GM18907 (cell line): ENCODE data around the gene NLRP1.
A peak's percentile ranks its signal among the peaks of the same experiment; 100 is the strongest.

ENCODE experiments used
- ATAC-seq: cut with Tn5 transposase; IDR thresholded peaks from one replicate; pipeline ENCODE4 v1.9.1; 2021; ENCODE audit warnings: mild to moderate bottlenecking, moderate library complexity; ENCODE audit not compliant: unreplicated experiment

The NLRP1 gene

DNA sequence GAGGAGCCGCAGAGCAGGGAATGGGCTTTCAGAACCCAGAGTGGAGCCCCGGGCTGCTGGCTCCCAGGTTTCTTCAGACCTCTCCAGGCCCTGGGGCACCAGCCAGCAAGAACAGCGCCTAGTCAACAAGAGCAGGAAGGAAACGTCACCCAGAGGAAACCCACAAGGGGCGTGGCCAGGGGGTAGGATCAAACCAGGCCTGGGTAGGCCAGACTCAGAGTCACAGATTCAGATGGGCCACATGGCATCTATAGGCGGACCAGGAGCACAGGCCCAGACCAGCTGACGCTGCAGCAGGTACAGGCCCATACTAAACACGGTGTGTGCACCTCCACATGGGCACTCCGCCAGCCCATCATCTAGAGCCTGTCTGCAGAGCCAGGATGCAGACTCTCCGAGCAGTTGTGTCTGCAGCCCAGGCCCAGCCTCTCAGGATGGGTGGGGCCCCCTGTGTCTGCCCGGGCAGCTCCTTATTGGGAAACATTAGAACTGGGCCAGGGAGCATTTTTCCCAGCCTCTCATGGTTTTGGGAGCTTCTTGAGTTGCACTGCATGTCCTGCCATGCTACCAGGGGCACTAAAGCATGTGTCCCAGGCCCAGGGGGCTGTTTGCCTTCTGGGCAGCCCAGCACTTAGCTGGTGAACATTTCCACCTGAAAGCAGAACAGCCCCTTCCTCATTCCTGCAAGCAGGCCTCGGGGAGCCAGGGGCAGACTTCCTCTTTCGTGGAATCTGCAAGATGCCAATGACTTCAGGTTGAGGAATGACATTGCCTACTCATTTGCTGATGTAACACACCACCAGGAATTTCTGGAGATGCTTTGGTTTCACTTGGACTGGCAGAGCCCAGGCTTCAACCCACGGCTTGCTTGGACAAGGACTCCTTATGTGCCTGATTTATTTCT is at the start of gene NLRP1:
TSS of gene NLRP1 (minus strand) at position 127 of the 904 bp plus-strand sequence. CDS start 552 bp downstream, outside the sequence.
- peak; percentile 88 for ATAC-seq

DNA sequence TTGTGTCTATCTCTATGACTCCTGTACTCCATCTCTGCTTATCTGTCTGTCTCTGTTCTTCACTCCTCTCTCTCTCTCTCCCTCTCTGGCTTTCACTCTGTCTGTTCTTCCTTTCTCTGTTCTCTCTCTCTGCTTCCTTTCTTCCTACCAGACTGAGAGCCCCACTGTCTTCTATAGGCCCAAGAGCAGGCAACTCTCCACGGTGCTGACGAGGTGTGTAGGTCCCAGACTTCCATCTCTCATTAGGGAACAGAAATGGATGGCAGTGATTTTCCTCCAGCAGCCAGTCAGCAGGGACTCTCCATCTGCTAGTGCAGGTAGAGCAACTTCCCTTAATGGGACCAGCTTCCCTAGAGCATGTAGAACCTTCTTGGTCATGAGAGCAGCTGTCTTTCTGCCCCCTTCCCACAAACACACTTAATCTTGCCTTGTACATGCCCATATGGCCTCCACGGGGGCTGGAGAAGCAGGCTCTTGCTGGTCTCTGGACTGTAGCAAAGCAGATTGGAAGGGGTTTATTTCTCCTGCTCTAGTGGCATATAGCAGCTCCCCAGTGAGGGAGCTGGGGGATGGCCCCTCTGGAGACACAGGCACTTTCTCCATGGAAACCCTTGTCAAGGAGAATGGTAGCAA is 47.8 kb upstream of the NLRP1 start:
- ATAC-seq = no peak

DNA sequence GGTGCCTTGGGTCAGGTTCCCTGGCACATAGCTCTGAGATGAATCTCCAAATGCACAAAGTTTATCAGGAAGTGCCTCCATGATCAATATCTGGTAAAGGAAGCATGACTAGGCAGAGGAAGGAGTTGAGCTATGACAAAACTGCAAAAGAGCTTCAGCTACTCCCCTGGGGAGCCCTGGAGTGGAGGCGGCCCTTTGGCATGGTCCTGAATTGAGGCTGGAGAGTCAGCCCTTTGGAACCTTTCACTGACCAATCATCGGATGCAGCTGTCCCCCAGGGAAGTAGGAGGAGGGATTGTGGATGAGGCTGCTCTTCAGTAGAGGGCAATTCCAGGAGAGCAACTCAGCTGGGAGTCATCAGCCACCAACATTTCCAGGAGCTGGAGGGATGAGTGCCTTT is 46.1 kb upstream of the NLRP1 start:
- no peak for ATAC-seq

DNA sequence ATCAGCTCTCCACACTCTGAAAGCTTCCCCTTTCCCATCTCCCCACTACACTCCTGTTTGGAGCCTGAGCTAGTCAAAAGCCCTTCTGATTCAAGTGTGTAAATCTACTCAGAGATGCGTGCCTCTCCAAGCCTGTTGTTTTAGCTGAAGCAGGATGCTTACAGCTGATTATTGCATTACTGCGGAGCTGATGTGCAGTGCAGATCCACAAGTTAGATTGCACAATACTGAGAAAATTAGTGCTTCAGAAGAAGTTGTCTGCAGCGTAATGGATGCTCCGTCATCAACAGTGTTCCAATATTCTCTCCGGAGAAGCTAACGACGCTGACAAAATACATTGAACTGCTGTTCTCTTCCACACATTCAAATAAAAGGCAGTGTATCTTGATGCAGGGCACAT is 44.8 kb upstream of the NLRP1 start:
- ATAC-seq = no peak

DNA sequence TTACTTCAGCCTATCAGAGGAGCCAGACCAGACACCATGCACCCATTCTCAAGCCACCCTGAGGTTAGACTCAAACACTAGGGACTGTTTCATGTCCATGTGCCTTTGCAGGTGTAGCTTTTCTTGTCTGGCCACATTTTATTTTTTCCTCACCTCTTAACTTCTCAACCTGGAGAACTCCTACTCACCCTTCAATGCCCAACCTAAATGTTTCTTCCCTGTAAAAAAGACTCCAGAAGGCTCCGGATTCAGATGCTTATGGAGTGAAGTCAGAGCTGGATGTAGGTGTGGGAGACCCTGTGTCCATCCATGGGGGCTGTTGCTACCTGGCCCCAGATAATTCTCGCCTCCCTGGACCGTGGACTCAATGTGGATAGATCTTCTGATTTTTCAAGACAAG is 44.0 kb upstream of the NLRP1 start:
- ATAC-seq = no peak

DNA sequence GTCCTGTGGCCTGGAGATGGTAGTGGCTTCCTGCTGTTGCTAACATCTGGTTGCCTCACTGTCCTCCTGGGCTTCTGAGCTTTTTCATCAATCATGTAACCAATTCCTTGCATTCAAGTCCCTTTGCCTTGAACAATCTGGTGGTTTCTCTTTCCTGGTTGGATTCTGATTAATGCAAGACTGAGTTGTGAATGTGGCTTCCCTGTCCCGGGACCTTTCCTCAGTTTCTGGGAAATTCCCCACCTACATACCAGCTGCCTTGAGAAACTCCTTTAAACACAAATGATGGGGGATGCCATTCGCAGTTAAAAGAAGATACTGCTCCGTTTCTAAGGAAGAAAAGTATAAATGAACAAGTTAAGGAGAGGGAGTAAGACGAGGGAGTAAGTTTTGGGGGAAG is 39.9 kb upstream of the NLRP1 start:
- no peak for ATAC-seq

DNA sequence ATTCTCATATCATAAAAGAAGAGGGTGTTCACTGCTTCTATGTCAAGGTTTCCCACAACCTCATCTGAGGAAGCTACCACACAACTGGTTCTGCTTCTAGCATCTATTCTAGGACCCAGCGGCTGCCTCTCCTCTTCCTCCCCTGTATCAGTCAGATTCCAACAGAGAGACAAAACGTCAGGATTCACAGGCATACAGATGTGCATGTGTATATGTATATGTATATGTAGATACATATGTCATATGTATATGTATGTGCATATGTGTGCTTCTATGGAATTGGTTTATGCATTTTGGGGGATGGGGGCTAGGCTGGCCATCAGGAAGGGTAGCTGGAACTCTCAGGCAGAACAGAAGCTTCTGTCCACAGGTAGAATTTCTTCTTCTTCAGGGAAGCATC is 37.4 kb upstream of the NLRP1 start:
- ATAC-seq = no peak

DNA sequence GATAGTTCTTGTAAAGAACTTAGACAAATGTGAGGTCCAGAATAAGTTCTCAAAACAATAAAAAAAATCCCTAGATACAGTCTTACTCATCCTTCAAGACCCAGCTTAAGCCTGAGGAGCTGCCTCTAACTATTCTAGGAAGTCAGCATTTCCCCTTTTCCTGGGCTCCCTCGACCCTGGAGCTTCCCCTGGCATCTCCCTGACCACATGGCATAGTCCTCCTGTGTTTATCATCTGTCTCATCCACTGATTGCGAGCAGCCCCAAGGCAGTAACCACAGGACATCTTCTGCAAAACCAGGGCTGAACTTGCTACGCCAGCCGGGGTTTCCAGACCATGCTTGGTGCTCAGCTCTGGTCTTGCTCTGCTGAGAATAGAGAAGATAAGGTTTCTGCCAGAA is 36.7 kb upstream of the NLRP1 start:
- ATAC-seq = no peak

DNA sequence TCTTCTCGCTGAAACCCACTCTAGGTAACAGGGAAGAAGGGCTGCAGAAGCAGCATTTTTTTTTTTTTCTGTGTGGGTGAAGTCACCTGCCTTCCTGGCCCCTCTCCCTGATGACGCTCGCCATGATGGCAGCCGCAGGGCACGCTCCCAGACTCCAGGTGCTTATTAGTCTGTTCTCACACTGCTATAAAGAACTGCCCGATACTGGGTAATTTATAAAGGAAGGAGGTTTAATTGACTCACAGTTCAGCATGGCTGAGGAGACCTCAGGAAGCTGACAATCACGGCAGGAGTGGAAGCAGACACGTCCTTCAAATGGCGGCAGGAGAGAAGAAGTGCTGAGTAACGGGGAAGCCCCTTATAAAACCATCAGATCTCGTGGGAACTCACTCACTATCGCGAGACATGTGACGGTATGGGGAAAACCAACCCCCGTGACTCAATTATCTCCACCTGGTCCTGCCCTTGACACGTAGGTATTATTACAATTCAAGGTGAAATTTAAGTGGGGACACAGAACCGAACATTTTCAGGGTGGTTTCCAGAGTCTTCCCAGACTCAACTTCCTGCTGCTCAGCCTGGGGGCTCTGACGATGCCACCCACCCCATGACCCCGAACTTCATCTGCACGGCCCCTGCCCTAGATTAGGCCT is 34.9 kb upstream of the NLRP1 start:
- ATAC-seq = no peak

DNA sequence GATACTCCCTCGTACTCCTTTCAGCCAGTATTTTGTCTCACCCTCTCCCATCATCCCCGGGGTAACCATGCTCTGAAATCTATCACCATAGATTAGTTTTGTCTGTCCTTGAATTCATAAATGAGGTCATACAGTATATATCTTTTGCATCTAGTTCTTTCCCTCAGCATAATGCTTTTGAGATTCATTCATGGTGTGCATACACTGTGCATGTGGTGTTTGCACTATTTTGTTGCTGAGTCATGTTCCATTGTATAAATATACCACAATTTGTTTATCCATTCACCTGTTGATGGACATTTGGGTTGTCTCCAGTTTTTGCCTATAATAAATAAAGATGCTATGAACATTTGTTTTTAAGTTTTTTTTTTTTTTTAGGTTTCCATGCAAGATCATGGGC is 34.2 kb upstream of the NLRP1 start:
- ATAC-seq = no peak

DNA sequence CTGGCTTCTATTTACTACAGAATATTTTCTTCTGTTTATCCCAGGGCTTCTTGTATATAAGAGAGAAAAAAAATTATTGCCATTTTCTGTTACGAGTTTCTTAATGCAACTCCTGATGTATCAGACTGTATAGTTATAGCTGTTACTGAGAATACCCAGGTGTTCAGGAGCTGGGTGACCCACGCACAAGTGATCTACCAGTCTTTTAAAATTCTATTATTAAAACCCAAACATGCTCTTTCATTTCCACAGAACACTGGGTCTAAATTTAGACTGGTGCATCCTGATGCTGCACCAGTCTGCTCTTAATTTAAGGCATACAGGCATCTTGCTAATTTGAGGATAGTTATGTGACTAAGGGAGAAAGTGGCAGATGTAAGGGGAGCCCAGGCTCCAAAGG is 31.2 kb upstream of the NLRP1 start:
- ATAC-seq = no peak

DNA sequence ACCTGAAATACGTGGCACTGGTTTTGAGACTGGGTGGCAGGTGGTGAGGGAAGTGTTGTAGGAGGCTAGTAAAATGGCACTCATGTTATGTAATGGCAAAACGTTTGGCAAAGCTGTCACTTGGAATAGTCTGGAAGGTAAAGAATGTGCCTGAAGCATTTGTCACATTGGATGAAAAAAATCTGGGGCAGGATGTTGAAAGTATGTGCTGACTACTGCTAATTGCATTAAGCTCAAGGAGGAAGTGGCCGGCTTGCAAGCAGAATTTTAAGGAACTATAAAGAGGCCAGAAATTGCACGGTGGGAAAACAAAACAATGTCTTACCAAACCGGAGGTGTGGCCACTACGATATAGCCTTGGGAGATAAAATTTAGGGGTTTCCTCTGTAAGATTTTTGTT is 26.6 kb upstream of the NLRP1 start:
- no peak for ATAC-seq

DNA sequence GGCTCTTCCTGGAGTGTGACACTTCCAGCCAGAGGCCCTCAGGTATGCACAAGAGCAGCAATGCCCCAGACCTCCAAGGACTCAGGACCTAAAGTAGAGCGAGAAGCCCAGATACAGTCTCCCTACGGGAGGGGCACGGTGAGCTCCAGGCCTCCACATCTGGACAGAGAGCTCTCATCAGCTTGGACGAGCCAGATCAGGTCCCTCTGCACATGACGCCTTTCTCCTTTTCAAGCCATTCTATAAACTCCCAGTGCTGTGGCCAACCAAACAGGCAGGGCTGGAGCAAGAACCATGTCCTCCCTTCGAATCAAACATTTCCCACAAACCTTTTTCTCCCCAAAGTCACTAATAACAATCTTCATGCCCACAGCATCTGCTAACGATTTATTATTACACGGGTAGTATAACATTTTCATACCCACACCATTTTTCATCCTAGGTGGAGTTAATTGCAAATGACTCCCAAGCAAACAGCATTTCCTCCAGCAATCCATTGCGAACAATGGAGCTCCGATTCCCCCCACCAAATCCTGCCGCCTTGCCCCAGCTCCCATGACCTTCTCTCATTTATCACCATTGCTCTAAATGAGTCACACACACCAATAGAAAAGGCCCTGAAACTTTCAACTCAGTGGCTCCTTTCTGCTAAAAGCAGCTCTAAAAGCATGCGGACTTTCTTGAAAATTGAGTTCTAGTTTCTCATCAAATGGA is 24.2 kb upstream of the NLRP1 start:
- ATAC-seq = no peak

DNA sequence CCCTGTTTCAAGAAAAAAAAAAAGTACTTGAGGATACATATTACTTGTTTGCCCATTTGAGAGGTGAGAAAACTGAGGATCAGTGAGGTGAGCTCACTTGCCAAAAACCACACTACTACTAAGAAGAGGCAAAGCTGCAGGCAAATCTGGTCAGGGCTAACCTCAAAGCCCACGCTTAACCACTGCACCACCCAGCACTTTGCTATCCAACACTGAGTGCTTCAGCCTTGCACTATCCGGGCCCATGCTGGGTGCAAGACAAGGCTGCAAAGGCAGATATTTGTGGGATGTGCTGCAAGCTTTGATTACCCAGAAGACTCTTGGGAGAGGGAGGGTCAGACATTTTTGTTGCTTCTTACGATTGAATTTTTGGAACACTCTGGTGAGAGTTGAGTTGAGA is 23.6 kb upstream of the NLRP1 start:
- ATAC-seq = no peak

DNA sequence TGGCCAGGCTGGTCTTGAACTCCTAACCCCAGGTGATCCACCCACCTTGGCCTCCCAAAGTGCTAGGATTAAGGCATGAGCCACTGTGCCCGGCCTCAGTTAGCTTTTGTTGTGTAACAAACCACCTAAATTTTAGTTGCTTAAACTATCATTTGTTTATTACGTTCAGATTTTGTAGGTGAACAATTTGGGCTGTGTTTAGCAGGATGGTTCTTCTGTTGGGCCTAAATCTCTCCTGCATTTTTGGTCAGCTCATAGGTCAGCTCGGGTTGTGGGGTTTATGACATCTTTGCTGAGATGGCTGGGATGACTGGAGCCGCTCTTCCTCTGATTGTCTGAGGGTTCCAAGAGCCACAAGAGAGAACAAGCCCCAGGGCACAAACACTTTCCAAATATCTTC is 21.1 kb upstream of the NLRP1 start:
- ATAC-seq = no peak

DNA sequence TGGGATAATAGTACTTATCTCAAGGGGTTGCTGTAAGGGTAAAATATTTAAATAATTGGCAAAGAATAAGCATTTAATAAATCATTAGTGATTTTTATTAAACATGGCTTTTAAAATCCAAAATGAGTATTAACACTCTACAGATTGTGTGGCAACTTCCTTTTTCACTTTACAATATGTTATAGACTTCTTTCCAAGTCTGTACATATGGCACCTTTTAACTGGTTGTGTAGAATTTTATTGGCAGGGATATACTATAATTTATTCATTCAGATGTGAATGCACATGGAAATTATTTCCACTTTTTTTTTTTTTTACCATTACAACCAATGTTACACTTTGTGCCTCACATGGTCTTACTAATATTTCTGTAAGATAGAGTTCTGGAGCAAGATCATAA is 15.7 kb upstream of the NLRP1 start:
- no peak for ATAC-seq

DNA sequence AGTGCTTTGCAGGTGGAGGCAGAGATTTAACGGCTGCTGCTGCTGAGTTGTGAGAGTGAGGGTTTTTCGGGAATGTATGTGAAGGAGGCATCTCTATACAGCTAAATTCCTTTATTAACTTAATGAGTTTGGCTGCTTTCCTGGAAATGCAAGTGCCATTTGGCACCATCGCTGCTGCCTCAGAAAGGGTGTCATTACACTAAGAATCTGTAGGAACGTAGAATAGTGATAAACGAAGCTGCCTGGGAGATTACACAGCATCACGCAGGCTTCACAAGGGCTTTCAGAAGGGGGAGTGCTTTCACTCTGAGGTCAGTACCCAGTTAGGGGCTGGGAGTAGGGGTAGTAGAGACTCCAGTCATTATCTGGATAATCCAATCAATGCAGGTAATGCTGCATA is 14.1 kb upstream of the NLRP1 start:
- no peak for ATAC-seq

DNA sequence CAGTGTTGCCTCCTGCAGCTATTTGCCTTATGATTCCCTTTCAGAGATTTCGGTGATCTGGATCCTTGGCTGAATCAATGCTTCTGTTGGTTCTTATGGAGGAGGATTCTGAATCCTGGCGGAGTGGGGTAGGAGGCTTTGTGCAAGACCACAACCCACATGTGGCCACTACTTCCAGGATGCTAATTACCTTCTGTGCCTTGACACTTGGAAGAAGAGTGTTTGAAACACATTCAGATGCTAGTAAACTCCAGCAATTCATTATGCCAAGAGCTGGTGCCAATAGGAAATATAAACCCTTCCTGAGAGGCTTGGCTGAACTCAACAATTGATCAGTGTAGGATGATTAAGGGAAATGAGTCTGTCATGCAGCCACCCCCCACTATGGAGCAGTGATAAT is 12.1 kb upstream of the NLRP1 start:
- ATAC-seq = no peak

DNA sequence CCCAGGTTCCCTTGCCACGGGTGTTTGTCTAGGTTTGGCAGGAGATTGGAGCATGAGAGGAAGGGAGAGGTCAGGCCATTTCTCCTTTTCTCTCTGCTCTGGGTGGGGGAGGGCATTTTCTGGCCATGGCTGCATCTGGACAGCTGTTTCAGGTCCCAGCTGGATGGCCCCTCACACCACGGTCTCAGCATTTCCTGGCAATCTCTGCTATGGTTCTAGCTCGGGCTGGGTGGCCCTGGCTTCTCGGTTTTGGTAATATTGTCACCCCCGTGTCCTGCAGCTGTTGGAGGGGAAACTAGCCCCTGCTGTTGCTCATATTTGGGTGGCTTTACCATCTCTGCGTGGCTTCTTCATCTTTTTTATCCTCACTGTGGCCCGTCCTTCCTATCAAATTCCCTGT is 11.5 kb upstream of the NLRP1 start:
- no peak for ATAC-seq

DNA sequence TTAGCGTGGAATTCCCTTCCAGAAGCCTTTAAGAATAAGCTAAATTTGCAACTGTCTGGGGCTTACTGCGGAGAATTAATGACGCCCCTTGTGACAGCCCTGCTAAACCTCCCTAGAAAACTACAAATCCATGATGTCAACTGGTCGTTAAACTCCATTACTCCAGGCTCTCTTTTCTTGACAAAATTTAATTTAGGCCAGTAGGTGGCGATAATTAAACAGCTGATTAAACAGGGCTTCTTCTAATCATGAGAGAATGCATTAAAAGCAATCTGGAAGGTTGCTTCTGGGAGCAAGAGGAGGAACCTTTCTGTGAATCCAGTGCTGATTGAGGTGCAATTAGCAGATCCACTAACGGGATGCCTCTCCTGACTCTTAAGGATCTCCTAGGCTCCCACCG is 8.1 kb upstream of the NLRP1 start:
- no peak for ATAC-seq

DNA sequence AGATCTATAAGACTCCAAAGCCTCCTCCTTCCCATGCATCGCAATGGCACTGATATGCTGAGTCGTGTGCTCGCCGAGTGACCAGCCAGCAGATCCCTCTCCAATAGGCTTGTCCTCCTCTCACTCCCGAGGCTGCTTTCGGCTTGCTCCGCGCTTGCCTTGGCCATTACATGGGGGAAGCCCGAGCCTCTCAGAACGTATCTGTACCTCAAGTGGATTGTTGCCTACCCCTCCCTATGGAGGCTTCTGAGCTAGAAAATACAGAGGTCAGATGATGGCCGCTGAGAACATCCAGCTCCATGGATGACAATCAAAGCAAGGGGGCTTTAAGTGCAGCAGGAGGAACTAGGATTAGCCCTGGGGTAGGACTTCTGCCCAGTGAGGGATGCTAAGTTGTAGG is 7.7 kb upstream of the NLRP1 start:
- no peak for ATAC-seq
